Lung (tissue), 12 donors: ENCODE data around the gene JAG2. TPM values are rescaled to one million over a fixed set of nuclear protein-coding genes. Genes with fewer than 3 reads are reported as not detected.
A peak's percentile ranks its signal among the peaks of the same experiment; 100 is the strongest.

Experiments
- ATAC-seq: fragments of 200-7000 bp; cut with Tn5 transposase; one replicate; pipeline ENCODE4 v1.9.1; 2020; ENCODE audit warnings: moderate number of reproducible peaks; ENCODE audit not compliant: insufficient read depth, low FRiP score
- DNase-seq, 3 donors: peaks; one replicate each; pipeline ENCODE4 v3.0.0-alpha.2; 2013 to 2017
- H3K27ac ChIP-seq, 2 donors: one replicate each; pipeline ENCODE4 v1.5.1; 2013; ENCODE audit warnings: mild to moderate bottlenecking in 2 of 2, moderate library complexity in 2 of 2, control low read depth in 1 of 2, inconsistent platforms in 1 of 2, low read depth in 1 of 2, low read length in 1 of 2
- H3K27me3 ChIP-seq, 3 donors: one replicate each; pipeline ENCODE4 v1.5.1; 2013; ENCODE audit warnings: low read length in 2 of 3; ENCODE audit not compliant: control insufficient read depth in 3 of 3, insufficient read depth in 3 of 3
- H3K36me3 ChIP-seq, 4 donors: one replicate each; pipeline ENCODE4 v1.5.1; 2013; ENCODE audit warnings: low read length in 4 of 4, mild to moderate bottlenecking in 1 of 4, moderate library complexity in 1 of 4; ENCODE audit not compliant: control insufficient read depth in 4 of 4, insufficient read depth in 4 of 4
- H3K4me1 ChIP-seq, 5 donors: one replicate each; pipeline ENCODE4 v1.5.1; 2013; ENCODE audit warnings: low read length in 5 of 5, mild to moderate bottlenecking in 2 of 5, moderate library complexity in 1 of 5; ENCODE audit not compliant: control insufficient read depth in 5 of 5, insufficient read depth in 5 of 5
- H3K4me3 ChIP-seq: one replicate; pipeline ENCODE4 v1.5.1; 2013; ENCODE audit warnings: mild to moderate bottlenecking, control low read depth, moderate library complexity
- H3K9ac ChIP-seq, 2 donors: one replicate each; pipeline ENCODE4 v1.5.1; 2013; ENCODE audit warnings: low read length in 2 of 2, control low read depth in 1 of 2; ENCODE audit not compliant: insufficient read depth in 1 of 2
- H3K9me3 ChIP-seq, 4 donors: one replicate each; pipeline ENCODE4 v1.5.1; 2013; ENCODE audit warnings: low read length in 3 of 4, mild to moderate bottlenecking in 1 of 4, moderate library complexity in 1 of 4; ENCODE audit not compliant: control insufficient read depth in 4 of 4, insufficient read depth in 3 of 4
- WGBS, 2 donors: extraction: QIAGEN DNeasy Blood & Tissue Kit; methylation state at CpG; one replicate each; pipeline ENCODE4 v1.1.7; 2013; 5-methylcytosine and 5-hydroxymethylcytosine counted together
- polyA plus RNA-seq, 2 donors: library from polyadenylated mRNA; stranded (reverse); fragments of 200-250 nt; gene quantifications; one replicate each; pipeline ENCODE4 v1.2.1, GENCODE V29; 2013
- total RNA-seq, 2 donors: library from RNA; depleted of rRNA in 1 of 2; stranded (reverse); fragments of >200 nt in 1 of 2; gene quantifications; one replicate each; pipeline ENCODE4 v1.2.1, GENCODE V29; 2014 to 2021
- TF ChIP-seq, protein P1 (sequence below): IDR thresholded peaks from 2 replicates; pipeline ENCODE4 v1.5.1; 2012; ENCODE audit warnings: mild to moderate bottlenecking; ENCODE audit errors: control extremely low read depth, extremely low read depth
- donor health status: control.
- donor health status: control.
- donor health status: Bipolar disorder and iron deficiency.
- donor health status: healthy.
- donor health status: DM: yes; HTN: yes; CAD: no.

The JAG2 gene
- total and polyA plus RNA-seq, 4 donors, result 14.1 to 35.1 (median 27.8) TPM

DNA sequence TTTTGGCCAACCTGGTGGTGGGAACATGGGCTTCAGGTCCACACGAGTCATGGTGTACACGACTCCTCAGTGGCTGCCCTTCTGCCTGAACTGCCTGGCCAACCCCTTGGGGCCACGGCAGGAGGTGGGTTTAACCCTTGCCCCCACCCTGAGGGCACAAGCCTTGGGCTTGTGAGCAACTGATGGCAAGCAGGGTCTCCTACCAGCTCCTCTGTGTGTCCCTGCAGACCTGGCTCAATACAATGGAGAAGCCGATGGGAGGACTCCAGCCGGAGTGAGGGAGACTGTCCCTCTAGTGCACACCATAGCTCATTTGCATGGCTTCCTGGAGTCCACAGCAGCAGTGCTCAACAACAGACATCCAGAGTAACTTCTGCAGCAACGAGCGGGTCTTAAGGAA, 28.0 kb downstream of the JAG2 start:
- H3K27me3 ChIP-seq, result no peaks in the 10 kb centered on the region
- peaks cover 0 to 14% (median 2%) of the 10 kb centered on the region in 4 donors for H3K9me3 ChIP-seq
- no peak overlapping the region for H3K27ac ChIP-seq
- H3K9ac ChIP-seq, result no peak overlapping the region
- DNase-seq (no peak), ATAC-seq (no peak)
- no peaks in the 10 kb centered on the region for H3K4me1 ChIP-seq
- H3K4me3 ChIP-seq, result no peak overlapping the region
- 94 to 97% methylated on average over 7 of the region's 7 CpGs for WGBS, 2 donors
- TF ChIP-seq, protein P1, sequence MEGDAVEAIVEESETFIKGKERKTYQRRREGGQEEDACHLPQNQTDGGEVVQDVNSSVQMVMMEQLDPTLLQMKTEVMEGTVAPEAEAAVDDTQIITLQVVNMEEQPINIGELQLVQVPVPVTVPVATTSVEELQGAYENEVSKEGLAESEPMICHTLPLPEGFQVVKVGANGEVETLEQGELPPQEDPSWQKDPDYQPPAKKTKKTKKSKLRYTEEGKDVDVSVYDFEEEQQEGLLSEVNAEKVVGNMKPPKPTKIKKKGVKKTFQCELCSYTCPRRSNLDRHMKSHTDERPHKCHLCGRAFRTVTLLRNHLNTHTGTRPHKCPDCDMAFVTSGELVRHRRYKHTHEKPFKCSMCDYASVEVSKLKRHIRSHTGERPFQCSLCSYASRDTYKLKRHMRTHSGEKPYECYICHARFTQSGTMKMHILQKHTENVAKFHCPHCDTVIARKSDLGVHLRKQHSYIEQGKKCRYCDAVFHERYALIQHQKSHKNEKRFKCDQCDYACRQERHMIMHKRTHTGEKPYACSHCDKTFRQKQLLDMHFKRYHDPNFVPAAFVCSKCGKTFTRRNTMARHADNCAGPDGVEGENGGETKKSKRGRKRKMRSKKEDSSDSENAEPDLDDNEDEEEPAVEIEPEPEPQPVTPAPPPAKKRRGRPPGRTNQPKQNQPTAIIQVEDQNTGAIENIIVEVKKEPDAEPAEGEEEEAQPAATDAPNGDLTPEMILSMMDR, result no peak
- peaks cover 0 to 14% (median under 1%) of the 10 kb centered on the region in 4 donors for H3K36me3 ChIP-seq

DNA sequence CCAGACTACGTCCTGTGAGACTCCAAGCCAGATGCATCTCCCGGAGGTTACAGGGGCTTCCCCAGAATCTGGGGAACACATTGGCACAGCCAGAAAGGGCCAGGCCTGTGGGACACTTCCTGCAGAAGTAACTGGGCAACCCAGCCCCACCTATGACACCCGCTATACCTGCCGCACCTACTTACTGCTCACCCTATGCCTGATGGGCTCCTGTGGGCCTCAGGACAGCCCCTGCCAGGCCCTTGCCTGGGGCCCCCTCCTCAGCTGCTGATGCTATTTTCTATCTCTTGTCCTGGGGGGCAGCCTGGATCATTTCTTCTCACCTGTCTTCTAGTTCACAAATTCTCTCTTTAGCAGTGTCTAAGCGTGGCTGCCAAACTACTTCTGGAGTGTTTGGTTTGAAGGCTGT, 28.7 kb downstream of the JAG2 start:
- H3K4me3 ChIP-seq, result no peak overlapping the region
- H3K27ac ChIP-seq, result no peak overlapping the region
- no peaks in the 10 kb centered on the region for H3K4me1 ChIP-seq
- TF ChIP-seq, protein P1, result no peak
- 98 to 99% methylated on average over 5 of the region's 5 CpGs for WGBS, 2 donors
- no peaks in the 10 kb centered on the region for H3K27me3 ChIP-seq
- H3K36me3 ChIP-seq, result peaks cover 0 to 13% (median under 1%) of the 10 kb centered on the region in 4 donors
- ATAC-seq (no peak), DNase-seq (no peak)
- H3K9ac ChIP-seq, result no peak overlapping the region
- H3K9me3 ChIP-seq, result peaks cover 0 to 14% (median 2%) of the 10 kb centered on the region in 4 donors

DNA sequence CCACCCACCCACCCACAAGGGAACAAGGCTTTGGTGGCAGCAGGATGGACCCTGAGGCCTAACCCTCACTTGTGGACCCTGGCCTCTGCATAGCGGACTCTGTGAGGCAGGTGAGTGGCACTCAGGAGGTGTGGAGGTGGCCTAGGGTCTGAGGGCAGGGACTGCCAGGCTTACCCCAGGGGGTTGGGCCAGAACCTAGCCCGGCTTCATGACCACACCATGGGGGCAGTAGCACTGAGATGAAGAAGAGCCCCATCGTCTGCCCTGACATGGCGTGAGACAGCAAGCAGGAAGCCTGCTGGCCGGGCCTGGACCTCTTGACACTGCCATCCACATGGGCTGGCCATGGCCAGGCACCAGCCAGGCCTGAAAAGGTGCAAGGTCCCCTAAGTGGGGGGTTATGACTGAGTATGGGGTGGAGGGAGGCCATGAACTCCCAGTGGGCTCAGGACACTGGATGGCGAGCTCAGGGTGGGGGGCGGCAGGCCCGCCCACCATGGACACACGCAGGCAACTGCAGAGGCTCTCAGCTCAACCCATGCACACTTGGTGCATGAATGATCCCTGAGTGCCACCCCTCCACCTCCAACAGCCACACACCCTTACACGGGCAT, 29.3 kb downstream of the JAG2 start:
- WGBS, 2 donors, result 85 to 87% methylated on average over 10 of the region's 10 CpGs
- no peak overlapping the region for H3K27ac ChIP-seq
- peak in 1 of 3 donors; percentile 4 for DNase-seq
- peaks cover 0 to 13% (median under 1%) of the 10 kb centered on the region in 4 donors for H3K36me3 ChIP-seq
- H3K27me3 ChIP-seq, result no peaks in the 10 kb centered on the region
- peaks cover 0 to 14% (median 2%) of the 10 kb centered on the region in 4 donors for H3K9me3 ChIP-seq
- H3K9ac ChIP-seq, result no peak overlapping the region
- no peak overlapping the region for H3K4me3 ChIP-seq
- H3K4me1 ChIP-seq, result no peaks in the 10 kb centered on the region
- TF ChIP-seq, protein P1, result no peak
- ATAC-seq, result no peak
